OCI-LY3 (cell line): Measurements from ENCODE around the gene CACYBP.

ENCODE experiments used
- EZH2phosphoT487 ChIP-seq: fragments of 200-600 bp; shearing (Covaris generic); IDR thresholded peaks from 2 replicates; pipeline ENCODE4 v1.6.1; 2018; ENCODE audit warnings: antibody characterized with exemption, mixed run types, low read depth
- TF ChIP-seq, protein P1 (sequence below): fragments of 200-600, 300-600 bp; sonication (generic); IDR thresholded peaks from 2 replicates; pipeline ENCODE4 v1.5.1; 2014; ENCODE audit warnings: antibody characterized with exemption, low read length, low read depth

DNA sequence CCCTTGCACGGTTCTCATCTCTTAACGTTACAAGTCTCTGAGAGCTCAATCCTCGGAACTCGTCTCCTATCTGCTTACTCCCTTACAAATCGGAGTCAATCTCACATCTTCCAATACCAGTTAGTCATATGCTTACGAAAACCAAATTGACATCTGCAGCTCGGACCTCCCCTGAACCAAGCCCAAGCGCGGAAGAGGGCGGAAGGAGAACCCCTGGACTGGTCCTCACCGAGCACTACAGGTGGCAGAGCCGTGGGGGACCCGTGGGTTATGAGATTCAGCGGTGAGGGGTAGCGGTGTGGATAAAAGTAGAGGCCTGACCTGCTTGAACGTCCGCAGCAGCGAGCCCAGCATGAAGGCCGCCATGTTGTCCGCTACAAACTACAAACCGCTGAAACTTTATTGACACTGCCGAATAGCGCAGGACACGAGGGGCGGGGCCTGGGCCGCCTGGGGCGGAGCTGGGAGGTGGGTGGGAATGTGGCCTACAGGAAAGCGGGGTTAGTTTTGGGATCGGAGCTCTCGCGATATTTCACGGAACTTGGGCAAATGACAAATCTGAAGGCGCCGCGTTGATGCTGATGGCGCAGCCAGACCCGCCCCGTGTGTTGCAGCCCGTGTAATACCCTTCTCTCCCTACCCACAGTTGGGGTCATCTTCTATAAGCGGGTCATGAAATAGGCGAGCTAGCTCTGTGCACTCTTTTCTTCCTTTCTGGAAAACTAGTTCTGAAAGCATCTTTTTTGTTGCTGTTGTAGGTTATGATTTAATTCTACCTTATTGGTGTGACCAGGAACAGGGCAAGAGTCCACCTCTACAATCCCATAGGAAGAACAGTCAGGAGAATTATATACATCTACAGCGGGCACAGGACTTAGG is 23.5 kb downstream of the CACYBP start, which contains the start of gene MRPS14:
- TF ChIP-seq, protein P1, sequence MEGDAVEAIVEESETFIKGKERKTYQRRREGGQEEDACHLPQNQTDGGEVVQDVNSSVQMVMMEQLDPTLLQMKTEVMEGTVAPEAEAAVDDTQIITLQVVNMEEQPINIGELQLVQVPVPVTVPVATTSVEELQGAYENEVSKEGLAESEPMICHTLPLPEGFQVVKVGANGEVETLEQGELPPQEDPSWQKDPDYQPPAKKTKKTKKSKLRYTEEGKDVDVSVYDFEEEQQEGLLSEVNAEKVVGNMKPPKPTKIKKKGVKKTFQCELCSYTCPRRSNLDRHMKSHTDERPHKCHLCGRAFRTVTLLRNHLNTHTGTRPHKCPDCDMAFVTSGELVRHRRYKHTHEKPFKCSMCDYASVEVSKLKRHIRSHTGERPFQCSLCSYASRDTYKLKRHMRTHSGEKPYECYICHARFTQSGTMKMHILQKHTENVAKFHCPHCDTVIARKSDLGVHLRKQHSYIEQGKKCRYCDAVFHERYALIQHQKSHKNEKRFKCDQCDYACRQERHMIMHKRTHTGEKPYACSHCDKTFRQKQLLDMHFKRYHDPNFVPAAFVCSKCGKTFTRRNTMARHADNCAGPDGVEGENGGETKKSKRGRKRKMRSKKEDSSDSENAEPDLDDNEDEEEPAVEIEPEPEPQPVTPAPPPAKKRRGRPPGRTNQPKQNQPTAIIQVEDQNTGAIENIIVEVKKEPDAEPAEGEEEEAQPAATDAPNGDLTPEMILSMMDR, result no peak
- no peak for TF ChIP-seq EZH2phosphoT487
